SK-N-SH treated with all-trans-retinoic acid at 6 μM for 48 hours (cell line): ENCODE data around the gene LMOD3.

Source experiments
- PATZ1 ChIP-seq: fragments of 250-450 bp; sonication (Bioruptor Pico); IDR thresholded peaks from 2 replicates; pipeline ENCODE4 v1.8.0; 2020; ENCODE audit warnings: mild to moderate bottlenecking, moderate library complexity, borderline replicate concordance
- TOX ChIP-seq: fragments of 250-450 bp; sonication (Bioruptor Pico); IDR thresholded peaks from 2 replicates; pipeline ENCODE4 v1.8.0; 2021; ENCODE audit warnings: mild to moderate bottlenecking, moderate library complexity, borderline replicate concordance
- TSHZ2 ChIP-seq: fragments of 250-450 bp; sonication (Bioruptor Pico); IDR thresholded peaks from 2 replicates; pipeline ENCODE4 v1.5.0; 2020; ENCODE audit warnings: mild to moderate bottlenecking, moderate library complexity

GRCh38 chr3:69129531-69129930 lies 7.1 kb upstream of the LMOD3 start:
- no peak for TF ChIP-seq TOX
- TF ChIP-seq TSHZ2, result no peak
- no peak for TF ChIP-seq PATZ1 (CRISPR knock-in tag)
